ENCODE data around the gene TPCN2. TPM values are rescaled to one million over a fixed set of nuclear protein-coding genes. Genes with fewer than 3 reads are reported as not detected.

Gene TPCN2
- total and polyA plus RNA-seq, 9 of the 15 experiments (the other 6 are each of a cell fraction or from before 2014, with no cell fraction given): 0.66 to 10.2 (median 4.6) TPM

GRCh38 chr11:69115586-69116560 lies 67.1 kb downstream of the TPCN2 start:
- no peaks in the 10 kb centered on the region for H3K36me3 ChIP-seq (ENCODE audit: control insufficient read depth, insufficient read depth, low read length)
- H3K9ac ChIP-seq (ENCODE audit: insufficient read depth in 1 of 2, low read depth in 2 of 2, low read length in 2 of 2): peak overlapping the region in 1 of 2 experiments; percentile 35; a peak in 2 of 4 replicates
- peaks cover 47 to 86% of the 10 kb centered on the region in 2 experiments for H3K27me3 ChIP-seq (ENCODE audit: control insufficient read depth in 2 of 2, insufficient read depth in 2 of 2, low read length in 2 of 2)
- no peak overlapping the region for H3K27ac ChIP-seq (ENCODE audit: extremely low read depth, low read depth, low read length)
- H3K4me2 ChIP-seq (ENCODE audit: insufficient read depth, low read length): no peak overlapping the region
- no peak overlapping the region for H3K4me3 ChIP-seq
- ChIA-PET POLR2A (interaction anchor here (1.0 kb wide), 1 partner anchor 43 kb away, joined by 3 read pairs; no protein-coding TSS in a partner anchor), CTCF (ENCODE audit: low intra/inter-chr PET ratio) (interaction anchor here (0.6 kb wide), 1 partner anchor 19 kb away, joined by 3 read pairs; no protein-coding TSS in a partner anchor)
- ATAC-seq (peak; percentile 29; the same call in 1 of the 3 replicates), DNase-seq (ENCODE audit: extremely low read depth in 1 of 4, low spot score in 3 of 4) (peak in 2 of 4 experiments; percentile 32 to 36), FAIRE-seq (no peak)
- 6% methylated on average over 36 of the region's 41 CpGs for WGBS (ENCODE audit: insufficient coverage, low coverage, missing lambda C conversion rate)
- in situ Hi-C loops (cut with MboI): no loop called here
- intact Hi-C loops (cut with micrococcal nuclease): no loop called here
- no peak overlapping the region for H2AFZ ChIP-seq (ENCODE audit: low read depth, low read length)
- TF ChIP-seq MITF (IDR thresholded peaks at IDR 0.05) (no peak), RCOR1 (IDR thresholded peaks at IDR 0.05; ENCODE audit: borderline replicate concordance in 1 of 2, low read depth in 2 of 2, low read length in 2 of 2) (no peak), VEZF1 (CRISPR knock-in tag; IDR thresholded peaks at IDR 0.05) (peak; percentile 39), ZNF12 (CRISPR knock-in tag; IDR thresholded peaks at IDR 0.05) (0 out of 2 replicates have a peak, but pooled peaks have one; percentile 30), HNRNPLL (IDR thresholded peaks at IDR 0.05; ENCODE audit: low read depth, low read length, poor library complexity, severe bottlenecking) (no peak)
- TF ChIP-seq, protein P1, sequence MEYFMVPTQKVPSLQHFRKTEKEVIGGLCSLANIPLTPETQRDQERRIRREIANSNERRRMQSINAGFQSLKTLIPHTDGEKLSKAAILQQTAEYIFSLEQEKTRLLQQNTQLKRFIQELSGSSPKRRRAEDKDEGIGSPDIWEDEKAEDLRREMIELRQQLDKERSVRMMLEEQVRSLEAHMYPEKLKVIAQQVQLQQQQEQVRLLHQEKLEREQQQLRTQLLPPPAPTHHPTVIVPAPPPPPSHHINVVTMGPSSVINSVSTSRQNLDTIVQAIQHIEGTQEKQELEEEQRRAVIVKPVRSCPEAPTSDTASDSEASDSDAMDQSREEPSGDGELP (CRISPR knock-in tag; IDR thresholded peaks at IDR 0.05; ENCODE audit: borderline replicate concordance): peak; percentile 74; the same call in 1 of the 2 replicates
- H3K9me3 ChIP-seq (replicated peaks; ENCODE audit: control insufficient read depth, insufficient read depth, low read depth, low read length): peaks cover 3% of the 10 kb centered on the region; the same call in 1 of the 2 replicates
- H4K20me1 ChIP-seq (replicated peaks; ENCODE audit: control insufficient read depth, insufficient read depth, low read length): peaks cover 13% of the 10 kb centered on the region; the same call in 1 of the 2 replicates
- no peaks in the 10 kb centered on the region for H3K79me2 ChIP-seq (ENCODE audit: control insufficient read depth, insufficient read depth, low read length)
- BruUV-seq (replicated peaks): no TSS peak
- H3K9me1 ChIP-seq (ENCODE audit: control insufficient read depth, insufficient read depth, low read length): no peaks in the 10 kb centered on the region
- H3K4me1 ChIP-seq (replicated peaks in 1 of 2; ENCODE audit: control insufficient read depth in 2 of 2, insufficient read depth in 2 of 2, low read length in 2 of 2): peaks cover 0 to 13% of the 10 kb centered on the region in 2 experiments; a peak in 2 of 5 replicates

All from K562 (cell line).